Measurements from ENCODE around the gene CLASRP. TPM values are rescaled to one million over a fixed set of nuclear protein-coding genes. Genes with fewer than 3 reads are reported as not detected.

The CLASRP gene
- total and polyA plus RNA-seq, 2 donors (not counting 1 experiment from before 2014, with no cell fraction given) = 12.1 to 15.7 TPM

DNA sequence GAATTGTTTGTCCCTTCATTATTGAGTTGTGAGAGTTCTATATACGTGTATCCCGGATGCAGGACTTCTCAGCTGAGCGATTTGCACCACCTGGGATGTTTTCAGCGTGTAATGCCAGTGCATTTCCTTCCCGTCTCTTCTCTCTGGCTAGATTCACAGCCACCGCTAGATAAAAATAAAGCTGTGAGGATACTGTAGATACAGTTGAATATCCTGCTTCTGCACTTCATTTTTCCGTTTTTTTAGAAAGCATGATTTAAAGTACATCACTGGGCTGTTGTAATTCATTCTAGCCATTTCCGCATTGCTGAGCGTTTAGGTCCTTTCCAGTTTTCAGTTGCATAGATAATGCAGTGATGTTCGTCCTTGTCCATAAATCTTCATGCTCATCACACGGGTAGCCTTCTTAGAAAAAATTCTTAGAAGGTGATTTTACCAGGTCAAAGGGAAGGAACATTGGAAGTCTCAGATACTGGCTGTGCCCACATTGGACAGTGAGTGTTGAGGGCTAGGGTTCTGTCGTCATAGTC, 68.8 kb downstream of the CLASRP start:
- Histone ChIP-seq H4K20me1 (ENCODE audit: control insufficient read depth, extremely low read depth, insufficient read depth, low read length) (no peaks in the 10 kb centered on the region), H3K36me3 (ENCODE audit: control insufficient read depth, insufficient read depth, low read length) (no peaks in the 10 kb centered on the region), H3K4me3 (replicated peaks in 1 of 4; ENCODE audit: control extremely low read depth in 1 of 4, insufficient read depth in 1 of 4, low read depth in 3 of 4, low read length in 4 of 4) (no peak overlapping the region), H3K9ac (ENCODE audit: insufficient read depth, low read length) (no peak overlapping the region), H2AFZ (ENCODE audit: low read length) (no peak overlapping the region), H3K79me2 (ENCODE audit: control insufficient read depth, insufficient read depth, low read length) (peaks cover 79% of the 10 kb centered on the region), H3K27ac (ENCODE audit: insufficient read depth, low read length) (no peak overlapping the region), H3K4me1 (ENCODE audit: control insufficient read depth, extremely low read depth, insufficient read depth, low read length) (peaks cover 7% of the 10 kb centered on the region), H3K27me3 (ENCODE audit: control insufficient read depth, insufficient read depth, low read length) (no peaks in the 10 kb centered on the region), H3K9me3 (ENCODE audit: control insufficient read depth, insufficient read depth, low read depth, low read length) (no peaks in the 10 kb centered on the region), H3K4me2 (ENCODE audit: extremely low read depth, insufficient read depth, low read length) (no peak overlapping the region)
- DNase-seq (ENCODE audit: low read depth in 2 of 2) = no peak
- TF ChIP-seq, protein P1, sequence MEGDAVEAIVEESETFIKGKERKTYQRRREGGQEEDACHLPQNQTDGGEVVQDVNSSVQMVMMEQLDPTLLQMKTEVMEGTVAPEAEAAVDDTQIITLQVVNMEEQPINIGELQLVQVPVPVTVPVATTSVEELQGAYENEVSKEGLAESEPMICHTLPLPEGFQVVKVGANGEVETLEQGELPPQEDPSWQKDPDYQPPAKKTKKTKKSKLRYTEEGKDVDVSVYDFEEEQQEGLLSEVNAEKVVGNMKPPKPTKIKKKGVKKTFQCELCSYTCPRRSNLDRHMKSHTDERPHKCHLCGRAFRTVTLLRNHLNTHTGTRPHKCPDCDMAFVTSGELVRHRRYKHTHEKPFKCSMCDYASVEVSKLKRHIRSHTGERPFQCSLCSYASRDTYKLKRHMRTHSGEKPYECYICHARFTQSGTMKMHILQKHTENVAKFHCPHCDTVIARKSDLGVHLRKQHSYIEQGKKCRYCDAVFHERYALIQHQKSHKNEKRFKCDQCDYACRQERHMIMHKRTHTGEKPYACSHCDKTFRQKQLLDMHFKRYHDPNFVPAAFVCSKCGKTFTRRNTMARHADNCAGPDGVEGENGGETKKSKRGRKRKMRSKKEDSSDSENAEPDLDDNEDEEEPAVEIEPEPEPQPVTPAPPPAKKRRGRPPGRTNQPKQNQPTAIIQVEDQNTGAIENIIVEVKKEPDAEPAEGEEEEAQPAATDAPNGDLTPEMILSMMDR (conservative IDR thresholded peaks at IDR 0.05 in 1 of 2, IDR thresholded peaks at IDR 0.05 in 1 of 2; ENCODE audit: low read depth in 1 of 2, low read length in 2 of 2) = no peak
- TF ChIP-seq EZH2 (IDR thresholded peaks at IDR 0.05; ENCODE audit: low read length, missing control alignments) = no peak

DNA sequence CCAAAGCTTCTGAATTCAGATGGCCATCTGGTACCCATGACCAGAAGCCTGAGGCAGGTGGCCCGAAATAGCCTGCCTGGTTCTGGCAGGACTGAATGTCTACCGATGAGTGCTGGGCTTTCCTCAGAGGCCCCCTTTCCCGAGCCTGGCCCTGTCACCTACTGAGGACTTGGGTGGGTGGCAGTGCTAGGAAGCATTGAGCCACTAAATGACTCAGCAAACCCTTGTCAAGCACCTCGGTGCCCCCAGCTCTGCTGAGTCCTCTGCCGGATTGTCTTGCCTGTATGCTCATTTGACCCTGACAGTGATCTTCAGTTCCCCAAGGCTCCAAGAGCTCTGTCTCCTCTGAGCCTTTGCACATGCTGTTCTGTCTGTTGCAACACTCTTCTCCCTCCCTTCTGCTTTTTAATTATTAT, 72.0 kb downstream of the CLASRP start:
- no peak for DNase-seq (ENCODE audit: low read depth in 2 of 2)
- Histone ChIP-seq H3K27ac (ENCODE audit: insufficient read depth, low read length) (no peak overlapping the region), H4K20me1 (ENCODE audit: control insufficient read depth, extremely low read depth, insufficient read depth, low read length) (no peaks in the 10 kb centered on the region), H3K36me3 (ENCODE audit: control insufficient read depth, insufficient read depth, low read length) (no peaks in the 10 kb centered on the region), H3K4me1 (ENCODE audit: control insufficient read depth, extremely low read depth, insufficient read depth, low read length) (no peaks in the 10 kb centered on the region), H3K9me3 (ENCODE audit: control insufficient read depth, insufficient read depth, low read depth, low read length) (no peaks in the 10 kb centered on the region), H3K4me2 (ENCODE audit: extremely low read depth, insufficient read depth, low read length) (no peak overlapping the region), H3K4me3 (replicated peaks in 1 of 4; ENCODE audit: control extremely low read depth in 1 of 4, insufficient read depth in 1 of 4, low read depth in 3 of 4, low read length in 4 of 4) (no peak overlapping the region), H3K79me2 (ENCODE audit: control insufficient read depth, insufficient read depth, low read length) (peaks cover 76% of the 10 kb centered on the region), H3K9ac (ENCODE audit: insufficient read depth, low read length) (no peak overlapping the region), H2AFZ (ENCODE audit: low read length) (no peak overlapping the region), H3K27me3 (ENCODE audit: control insufficient read depth, insufficient read depth, low read length) (no peaks in the 10 kb centered on the region)
- TF ChIP-seq EZH2 (IDR thresholded peaks at IDR 0.05; ENCODE audit: low read length, missing control alignments) = no peak
- TF ChIP-seq, protein P1 (conservative IDR thresholded peaks at IDR 0.05 in 1 of 2, IDR thresholded peaks at IDR 0.05 in 1 of 2; ENCODE audit: low read depth in 1 of 2, low read length in 2 of 2) = no peak

DNA sequence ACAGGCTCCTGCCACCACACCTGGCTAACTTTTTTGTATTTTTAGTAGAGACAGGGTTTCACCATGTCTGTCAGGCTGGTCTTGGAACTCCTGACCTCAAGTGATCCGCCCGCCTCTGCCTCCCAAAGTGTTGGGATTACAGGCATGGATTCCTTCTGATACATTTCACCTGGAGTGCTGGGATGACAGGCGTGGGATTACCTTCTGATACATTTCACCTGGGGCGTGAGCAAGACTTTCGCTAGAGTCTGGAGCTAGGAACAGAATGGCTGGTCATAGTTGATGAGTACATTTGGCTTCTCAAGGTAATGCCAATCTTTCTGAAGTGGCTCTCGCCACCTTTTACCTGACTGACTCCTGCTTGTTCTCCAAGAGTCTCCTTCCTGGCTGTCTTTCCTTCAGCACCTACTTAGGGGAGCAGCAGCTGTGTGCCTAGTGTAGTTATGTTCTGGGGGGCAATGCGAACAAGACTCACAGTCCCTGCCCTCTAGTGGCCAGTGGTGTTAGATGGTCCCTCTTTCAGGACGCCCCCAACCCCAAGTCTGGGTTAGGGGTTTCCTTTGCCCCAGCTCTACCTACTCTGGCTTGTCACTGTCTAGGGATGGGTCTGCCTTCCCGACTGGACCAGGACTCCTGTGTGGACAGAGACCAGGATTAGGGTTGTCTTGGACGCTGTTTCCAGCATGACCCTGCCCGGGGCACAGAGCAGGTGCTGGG, 73.4 kb downstream of the CLASRP start:
- H3K9ac ChIP-seq (ENCODE audit: insufficient read depth, low read length) = no peak overlapping the region
- H3K4me2 ChIP-seq (ENCODE audit: extremely low read depth, insufficient read depth, low read length) = no peak overlapping the region
- H3K4me3 ChIP-seq (replicated peaks in 1 of 4; ENCODE audit: control extremely low read depth in 1 of 4, insufficient read depth in 1 of 4, low read depth in 3 of 4, low read length in 4 of 4) = no peak overlapping the region
- H3K27me3 ChIP-seq (ENCODE audit: control insufficient read depth, insufficient read depth, low read length) = no peaks in the 10 kb centered on the region
- no peak overlapping the region for H3K27ac ChIP-seq (ENCODE audit: insufficient read depth, low read length)
- DNase-seq (ENCODE audit: low read depth in 2 of 2) = no peak
- H2AFZ ChIP-seq (ENCODE audit: low read length) = no peak overlapping the region
- H4K20me1 ChIP-seq (ENCODE audit: control insufficient read depth, extremely low read depth, insufficient read depth, low read length) = no peaks in the 10 kb centered on the region
- H3K4me1 ChIP-seq (ENCODE audit: control insufficient read depth, extremely low read depth, insufficient read depth, low read length) = no peaks in the 10 kb centered on the region
- no peaks in the 10 kb centered on the region for H3K9me3 ChIP-seq (ENCODE audit: control insufficient read depth, insufficient read depth, low read depth, low read length)
- peaks cover 79% of the 10 kb centered on the region for H3K79me2 ChIP-seq (ENCODE audit: control insufficient read depth, insufficient read depth, low read length)
- no peak for TF ChIP-seq EZH2 (IDR thresholded peaks at IDR 0.05; ENCODE audit: low read length, missing control alignments)
- TF ChIP-seq, protein P1 (conservative IDR thresholded peaks at IDR 0.05 in 1 of 2, IDR thresholded peaks at IDR 0.05 in 1 of 2; ENCODE audit: low read depth in 1 of 2, low read length in 2 of 2) = no peak
- no peaks in the 10 kb centered on the region for H3K36me3 ChIP-seq (ENCODE audit: control insufficient read depth, insufficient read depth, low read length)
